Naive B cell (primary cell): ENCODE results near the gene CCNG2. TPM values are rescaled to one million over a fixed set of nuclear protein-coding genes. Genes with fewer than 3 reads are reported as not detected.

Experiments used
- ATAC-seq, 2 donors: fragments of 150-1000 bp; cut with Tn5 transposase; 2 replicates each; pipeline ENCODE4 v1.10.0; 2021; ENCODE audit warnings: low read depth in 2 of 2, mild to moderate bottlenecking in 2 of 2, moderate library complexity in 2 of 2
- DNase-seq: peaks from one replicate; pipeline ENCODE4 v3.0.0; 2022
- H3K27ac Mint-ChIP-seq, 6 donors: one replicate each; pipeline ENCODE4 v1.8.0; 2020 to 2022; ENCODE audit warnings: mild to moderate bottlenecking in 6 of 6, mixed read lengths in 6 of 6, moderate library complexity in 5 of 6, inconsistent platforms in 2 of 6
- H3K27me3 Mint-ChIP-seq, 3 donors: one replicate each; pipeline ENCODE4 v1.8.0; 2021 to 2022; ENCODE audit warnings: mixed read lengths in 3 of 3, mild to moderate bottlenecking in 1 of 3
- H3K36me3 Mint-ChIP-seq, 2 donors: one replicate each; pipeline ENCODE4 v1.8.0; 2020 to 2022; ENCODE audit warnings: mixed read lengths in 2 of 2, inconsistent platforms in 1 of 2, mild to moderate bottlenecking in 1 of 2
- H3K4me1 Mint-ChIP-seq, 3 donors: one replicate each; pipeline ENCODE4 v1.8.0; 2020 to 2022; ENCODE audit warnings: mixed read lengths in 3 of 3, inconsistent platforms in 1 of 3, mild to moderate bottlenecking in 1 of 3, moderate library complexity in 1 of 3
- H3K4me3 Mint-ChIP-seq, 8 donors: one replicate each; pipeline ENCODE4 v1.8.0; 2020 to 2022; ENCODE audit warnings: mild to moderate bottlenecking in 8 of 8, mixed read lengths in 8 of 8, moderate library complexity in 8 of 8, inconsistent platforms in 2 of 8
- H3K9me3 Mint-ChIP-seq, 7 donors: one replicate each; pipeline ENCODE4 v1.8.0; 2020 to 2022; ENCODE audit warnings: mixed read lengths in 7 of 7, mild to moderate bottlenecking in 5 of 7, inconsistent platforms in 2 of 7, moderate library complexity in 1 of 7
- polyA plus RNA-seq, 6 donors: library from polyadenylated mRNA; unstranded; fragments of 300-500 nt; fragmentation: Illumina TruSeq; gene quantifications; one replicate each; pipeline ENCODE4 v1.2.3, GENCODE V29; 2021; ENCODE audit warnings: low read depth in 6 of 6

The CCNG2 gene
- polyA plus RNA-seq, 6 donors from 2014 or later = 74.5 to 104 (median 88.2) TPM

- H3K36me3 Mint-ChIP-seq = no peaks in the 10 kb centered on the region
Measured at GRCh38 chr4:77188498-77189220, 31.7 kb downstream of the CCNG2 start.

DNA sequence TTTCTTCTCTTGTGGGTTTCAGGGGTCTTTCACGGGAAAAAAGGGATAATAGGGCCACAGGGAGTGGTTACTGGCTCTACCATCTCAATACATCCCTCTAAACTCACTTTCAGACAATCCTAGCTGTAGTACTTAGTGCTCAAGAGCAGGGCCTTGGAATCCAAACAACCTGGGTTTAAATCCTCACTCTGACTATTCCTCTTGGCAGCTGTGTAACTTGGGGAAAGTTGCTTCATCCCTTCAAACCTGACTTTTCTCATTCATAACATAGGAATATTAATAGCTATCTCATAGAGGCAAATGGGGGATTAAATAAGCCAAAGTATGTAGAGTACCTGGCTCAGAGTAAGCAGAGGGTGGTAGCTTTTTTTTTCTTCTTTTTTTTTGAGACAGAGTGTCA, 32.4 kb downstream of the CCNG2 start:
- H3K27ac Mint-ChIP-seq = peak overlapping the region in 1 of 6 donors; percentile 29
- DNase-seq = no peak
- no peaks in the 10 kb centered on the region for H3K36me3 Mint-ChIP-seq
- peaks cover 19 to 24% (median 24%) of the 10 kb centered on the region in 3 donors for H3K4me1 Mint-ChIP-seq
- no peaks in the 10 kb centered on the region for H3K27me3 Mint-ChIP-seq
- H3K4me3 Mint-ChIP-seq = no peak overlapping the region
- no peak for ATAC-seq
- H3K9me3 Mint-ChIP-seq = no peaks in the 10 kb centered on the region

More at GRCh38 chr4:77188498-77189220, 31.7 kb downstream of the CCNG2 start:
- Mint-ChIP-seq H3K9me3 (no peaks in the 10 kb centered on the region), H3K4me3 (no peak overlapping the region), H3K4me1 (peaks cover 14 to 17% (median 16%) of the 10 kb centered on the region in 3 donors), H3K27ac (no peak overlapping the region), H3K27me3 (no peaks in the 10 kb centered on the region)
- DNase-seq = no peak
- no peak for ATAC-seq

DNA sequence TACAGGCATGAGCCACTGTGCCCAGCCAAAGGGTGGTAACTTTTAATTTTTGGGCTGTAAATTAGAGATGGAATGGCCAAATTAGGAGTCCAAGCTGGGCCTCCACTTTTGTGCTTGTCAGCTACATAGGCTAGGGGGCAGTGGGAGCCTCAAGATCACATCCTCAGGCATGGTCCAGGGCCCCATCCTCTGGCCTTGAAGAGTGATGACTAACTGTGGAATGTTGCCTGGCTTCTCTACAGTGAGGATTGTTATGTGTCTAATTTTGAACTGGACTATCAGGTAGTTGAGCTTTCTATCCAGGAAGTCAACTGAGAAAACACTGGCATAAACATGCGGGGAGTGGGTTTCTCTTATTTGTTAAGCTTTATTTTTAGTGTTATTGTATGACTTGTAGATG, 33.0 kb downstream of the CCNG2 start:
- ATAC-seq (no peak), DNase-seq (no peak)
- Mint-ChIP-seq H3K4me1 (peaks cover 23 to 30% (median 30%) of the 10 kb centered on the region in 3 donors), H3K4me3 (no peak overlapping the region), H3K36me3 (no peaks in the 10 kb centered on the region), H3K9me3 (no peaks in the 10 kb centered on the region), H3K27me3 (no peaks in the 10 kb centered on the region), H3K27ac (no peak overlapping the region)

DNA sequence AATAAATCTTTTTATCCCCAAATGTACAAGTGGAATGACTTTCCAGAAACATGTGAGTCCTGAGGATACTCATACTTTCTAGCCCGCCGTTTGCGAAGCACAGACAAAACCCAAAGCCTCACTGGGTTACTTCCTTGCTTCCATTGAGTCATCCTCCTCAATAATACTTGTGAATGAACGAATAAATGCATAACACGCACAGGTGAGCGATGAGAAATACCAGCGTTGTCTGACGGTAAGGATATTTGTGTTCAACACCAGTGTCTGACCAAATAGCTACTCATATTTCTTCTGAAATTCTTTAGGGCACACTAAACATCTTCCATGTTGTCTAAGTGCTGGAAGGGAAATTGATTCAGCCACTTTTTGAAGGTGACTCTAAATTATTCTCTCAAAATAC, 36.0 kb downstream of the CCNG2 start:
- H3K36me3 Mint-ChIP-seq = no peaks in the 10 kb centered on the region
- no peak for DNase-seq
- ATAC-seq = no peak
- H3K4me3 Mint-ChIP-seq = peak overlapping the region; percentile 80 to 96 (median 91)
- peak overlapping the region; percentile 78 to 97 (median 92) for H3K27ac Mint-ChIP-seq
- no peaks in the 10 kb centered on the region for H3K9me3 Mint-ChIP-seq
- peaks cover 36 to 52% (median 41%) of the 10 kb centered on the region in 3 donors for H3K4me1 Mint-ChIP-seq
- H3K27me3 Mint-ChIP-seq = no peaks in the 10 kb centered on the region

DNA sequence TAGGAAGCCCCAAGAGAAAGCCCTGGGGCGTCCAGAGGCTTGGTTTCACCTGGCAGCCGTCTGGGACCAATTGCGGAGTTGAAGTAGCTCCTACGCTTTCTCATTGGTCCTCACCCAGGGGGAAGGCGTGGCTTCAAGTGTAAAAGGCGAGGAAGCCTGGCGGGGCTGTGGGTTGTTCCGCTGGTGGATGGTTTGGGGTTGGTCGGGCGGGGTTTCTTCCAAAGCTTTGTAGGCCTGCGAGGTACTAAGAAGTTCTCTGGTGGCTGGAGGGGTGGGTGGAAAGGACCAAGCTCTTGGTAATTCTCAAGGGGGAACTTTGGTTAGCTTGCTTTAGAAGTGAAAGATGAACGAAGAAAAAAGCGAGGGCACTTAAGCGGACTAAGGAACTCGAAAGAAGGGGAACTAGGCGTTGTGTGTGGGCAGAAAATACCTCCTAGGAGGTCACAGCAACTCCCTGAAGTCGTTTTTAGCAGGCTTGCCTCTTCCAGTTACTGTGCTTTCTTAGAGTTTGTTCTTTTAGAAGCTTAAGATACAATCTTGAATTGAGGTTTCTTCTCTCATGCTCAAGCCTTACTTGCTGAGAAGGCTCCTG, 36.6 kb downstream of the CCNG2 start:
- H3K4me1 Mint-ChIP-seq = peaks cover 36 to 52% (median 42%) of the 10 kb centered on the region in 3 donors
- no peaks in the 10 kb centered on the region for H3K36me3 Mint-ChIP-seq
- no peaks in the 10 kb centered on the region for H3K9me3 Mint-ChIP-seq
- DNase-seq (peak; percentile 85), ATAC-seq (peak; percentile 79 to 86)
- peak overlapping the region; percentile 80 to 96 (median 91) for H3K4me3 Mint-ChIP-seq
- no peaks in the 10 kb centered on the region for H3K27me3 Mint-ChIP-seq
- H3K27ac Mint-ChIP-seq = peak overlapping the region; percentile 78 to 97 (median 92)

DNA sequence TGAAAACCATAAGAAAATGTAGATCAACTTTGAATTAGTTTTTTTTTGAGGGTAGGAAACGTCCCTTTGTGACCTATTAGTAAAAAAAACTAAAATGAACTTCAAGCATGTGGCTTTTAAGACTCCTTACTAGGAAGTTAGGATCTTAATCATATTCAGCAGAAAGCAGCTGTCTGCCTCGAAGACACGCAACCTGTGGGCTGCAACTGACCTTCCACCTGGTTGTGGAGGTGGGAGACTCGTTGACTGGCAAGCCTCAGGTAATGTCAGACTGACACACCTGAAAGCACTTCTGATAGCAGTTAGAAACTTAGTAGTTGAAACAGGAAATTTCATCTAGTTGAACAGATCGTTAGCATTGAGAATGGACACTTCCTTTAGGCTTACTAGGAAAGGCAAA, 37.4 kb downstream of the CCNG2 start:
- Mint-ChIP-seq H3K27ac (peak overlapping the region; percentile 83 to 97 (median 92)), H3K4me3 (peak overlapping the region; percentile 80 to 96 (median 91)), H3K9me3 (no peaks in the 10 kb centered on the region), H3K36me3 (no peaks in the 10 kb centered on the region), H3K27me3 (no peaks in the 10 kb centered on the region), H3K4me1 (peaks cover 36 to 52% (median 45%) of the 10 kb centered on the region in 3 donors)
- ATAC-seq (no peak), DNase-seq (no peak)

GRCh38 chr4:77194989-77195388, 38.0 kb downstream of the CCNG2 start:
- no peaks in the 10 kb centered on the region for H3K9me3 Mint-ChIP-seq
- peak overlapping the region in 2 of 8 donors; percentile 9 for H3K4me3 Mint-ChIP-seq
- H3K27ac Mint-ChIP-seq = peak overlapping the region in 2 of 6 donors; percentile 91 to 97
- H3K4me1 Mint-ChIP-seq = peaks cover 36 to 52% (median 46%) of the 10 kb centered on the region in 3 donors
- H3K36me3 Mint-ChIP-seq = no peaks in the 10 kb centered on the region
- DNase-seq (no peak), ATAC-seq (no peak)
- H3K27me3 Mint-ChIP-seq = no peaks in the 10 kb centered on the region

- peak overlapping the region in 6 of 8 donors; percentile 19 to 77 (median 29) for H3K4me3 Mint-ChIP-seq
- DNase-seq (peak; percentile 60), ATAC-seq (peak; percentile 50 to 57)
- H3K9me3 Mint-ChIP-seq = no peaks in the 10 kb centered on the region
- no peaks in the 10 kb centered on the region for H3K27me3 Mint-ChIP-seq
- H3K27ac Mint-ChIP-seq = peak overlapping the region in 5 of 6 donors; percentile 54 to 88 (median 78)
- H3K36me3 Mint-ChIP-seq = no peaks in the 10 kb centered on the region
- peaks cover 36 to 52% (median 46%) of the 10 kb centered on the region in 3 donors for H3K4me1 Mint-ChIP-seq
Measured at GRCh38 chr4:77196866-77197265, 39.9 kb downstream of the CCNG2 start.

- no peak for ATAC-seq
- Mint-ChIP-seq H3K27ac (peak overlapping the region in 3 of 6 donors; percentile 76 to 80 (median 78)), H3K4me3 (no peak overlapping the region), H3K9me3 (no peaks in the 10 kb centered on the region), H3K4me1 (peaks cover 36 to 52% (median 46%) of the 10 kb centered on the region in 3 donors), H3K36me3 (no peaks in the 10 kb centered on the region), H3K27me3 (no peaks in the 10 kb centered on the region)
- no peak for DNase-seq
Measured at GRCh38 chr4:77197361-77197760, 40.4 kb downstream of the CCNG2 start.

DNA sequence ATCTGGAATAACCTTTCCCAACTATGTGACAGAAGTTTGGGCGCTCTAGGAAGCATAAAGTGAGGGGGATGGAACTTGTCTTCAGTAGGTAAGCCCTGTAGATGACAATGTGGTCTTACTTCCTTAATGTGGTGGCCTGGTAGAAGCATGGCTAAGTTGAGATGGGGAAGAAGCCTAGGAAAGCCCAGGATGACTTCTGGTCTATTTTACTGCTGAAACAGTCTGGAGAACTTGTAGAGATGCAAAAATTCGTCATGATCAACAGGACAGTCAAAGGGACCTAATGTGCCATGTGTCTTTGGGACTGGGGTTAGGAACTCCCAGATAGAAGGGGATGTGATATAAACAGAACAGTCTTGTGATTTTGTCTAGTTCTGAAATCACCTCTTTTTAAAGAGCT, 40.8 kb downstream of the CCNG2 start:
- peaks cover 36 to 51% (median 44%) of the 10 kb centered on the region in 3 donors for H3K4me1 Mint-ChIP-seq
- ATAC-seq = no peak
- DNase-seq = no peak
- no peaks in the 10 kb centered on the region for H3K9me3 Mint-ChIP-seq
- H3K27ac Mint-ChIP-seq = peak overlapping the region in 1 of 6 donors; percentile 70
- H3K27me3 Mint-ChIP-seq = no peaks in the 10 kb centered on the region
- no peaks in the 10 kb centered on the region for H3K36me3 Mint-ChIP-seq
- peak overlapping the region in 1 of 8 donors; percentile 2 for H3K4me3 Mint-ChIP-seq

- H3K4me1 Mint-ChIP-seq = peaks cover 24 to 41% (median 30%) of the 10 kb centered on the region in 3 donors
- no peaks in the 10 kb centered on the region for H3K36me3 Mint-ChIP-seq
- no peaks in the 10 kb centered on the region for H3K9me3 Mint-ChIP-seq
- H3K27ac Mint-ChIP-seq = peak overlapping the region in 1 of 6 donors; percentile 7
- H3K27me3 Mint-ChIP-seq = no peaks in the 10 kb centered on the region
- no peak overlapping the region for H3K4me3 Mint-ChIP-seq
- ATAC-seq (no peak), DNase-seq (no peak)
Measured at GRCh38 chr4:77199276-77199675, 42.3 kb downstream of the CCNG2 start.

DNA sequence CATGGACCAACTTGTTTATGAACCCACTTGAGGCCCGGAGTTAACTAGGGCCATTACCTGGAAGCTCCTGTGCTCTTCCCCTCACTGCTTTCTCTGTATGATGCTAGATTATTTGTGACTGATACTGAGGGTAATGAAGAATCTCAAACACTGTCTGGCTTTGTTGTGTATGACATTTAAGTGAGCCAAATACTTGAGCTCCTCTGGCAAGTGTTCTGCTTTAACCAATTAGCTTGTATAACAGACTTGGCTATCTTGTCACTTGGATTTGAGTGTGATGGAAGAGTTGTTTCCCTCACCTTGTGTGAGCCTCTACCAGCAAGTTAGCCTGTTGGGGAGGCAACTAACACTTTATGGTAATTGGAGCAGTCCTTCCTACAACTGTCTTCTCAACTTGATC, 42.7 kb downstream of the CCNG2 start:
- Mint-ChIP-seq H3K9me3 (no peaks in the 10 kb centered on the region), H3K27me3 (no peaks in the 10 kb centered on the region), H3K36me3 (no peaks in the 10 kb centered on the region), H3K4me1 (peaks cover 20 to 37% (median 26%) of the 10 kb centered on the region in 3 donors), H3K4me3 (no peak overlapping the region), H3K27ac (no peak overlapping the region)
- ATAC-seq (no peak), DNase-seq (no peak)

DNA sequence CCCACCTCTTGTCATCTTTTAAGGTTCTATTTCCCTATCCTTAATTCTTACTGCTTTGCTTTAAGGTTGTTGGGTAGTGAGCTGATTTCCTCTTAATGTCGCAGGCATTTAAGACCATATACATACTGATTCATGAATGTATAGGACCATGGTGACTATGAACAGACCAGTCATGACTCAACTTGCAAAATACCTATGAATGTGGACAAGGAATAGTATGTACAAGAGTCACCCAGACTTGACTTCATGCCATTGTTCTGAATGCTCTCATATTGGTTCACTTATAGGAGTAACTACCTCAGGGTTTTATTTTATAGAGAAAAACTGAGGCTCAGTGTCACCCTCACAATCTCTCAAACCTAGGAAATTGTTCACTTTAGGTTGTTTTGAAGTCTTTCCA, 44.3 kb downstream of the CCNG2 start:
- no peak overlapping the region for H3K27ac Mint-ChIP-seq
- H3K9me3 Mint-ChIP-seq = no peaks in the 10 kb centered on the region
- ATAC-seq = no peak
- DNase-seq = no peak
- no peaks in the 10 kb centered on the region for H3K36me3 Mint-ChIP-seq
- no peak overlapping the region for H3K4me3 Mint-ChIP-seq
- H3K4me1 Mint-ChIP-seq = peaks cover 15 to 22% (median 21%) of the 10 kb centered on the region in 3 donors
- no peaks in the 10 kb centered on the region for H3K27me3 Mint-ChIP-seq

DNA sequence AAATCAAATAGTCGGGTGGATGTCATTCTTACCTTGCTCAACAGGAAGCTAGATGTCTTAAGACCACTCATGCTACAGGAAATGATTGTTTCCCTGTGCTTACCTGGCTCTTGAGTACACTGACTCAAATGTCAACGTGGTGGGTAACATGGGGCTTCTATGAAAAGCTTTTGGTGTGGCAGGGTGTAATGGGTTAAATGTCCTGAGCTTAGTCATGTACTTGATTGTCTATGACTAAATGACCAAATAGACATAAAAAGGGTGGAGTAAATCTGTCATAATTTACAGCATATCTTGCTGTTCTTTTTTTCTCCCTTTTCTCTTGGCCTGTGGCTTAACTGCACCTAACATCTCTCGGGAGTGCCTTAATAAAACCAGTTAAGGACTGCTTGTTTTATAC, 44.9 kb downstream of the CCNG2 start:
- H3K4me3 Mint-ChIP-seq = no peak overlapping the region
- H3K4me1 Mint-ChIP-seq = peaks cover 12 to 17% (median 17%) of the 10 kb centered on the region in 3 donors
- DNase-seq (no peak), ATAC-seq (no peak)
- H3K27ac Mint-ChIP-seq = no peak overlapping the region
- H3K9me3 Mint-ChIP-seq = no peaks in the 10 kb centered on the region
- no peaks in the 10 kb centered on the region for H3K27me3 Mint-ChIP-seq
- no peaks in the 10 kb centered on the region for H3K36me3 Mint-ChIP-seq
